SW480 (cell line): Measurements from ENCODE around the gene TSC22D2.
"Not testable (repeated sequence)": the region's sequence is repeated elsewhere in the genome, so short reads cannot be mapped to it uniquely, and the experiment has no call there.

Source experiments
- DNase-seq: peaks from one replicate; pipeline ENCODE4 v3.0.0-alpha.2; 2016; ENCODE audit warnings: low spot score

Gene TSC22D2

DNA sequence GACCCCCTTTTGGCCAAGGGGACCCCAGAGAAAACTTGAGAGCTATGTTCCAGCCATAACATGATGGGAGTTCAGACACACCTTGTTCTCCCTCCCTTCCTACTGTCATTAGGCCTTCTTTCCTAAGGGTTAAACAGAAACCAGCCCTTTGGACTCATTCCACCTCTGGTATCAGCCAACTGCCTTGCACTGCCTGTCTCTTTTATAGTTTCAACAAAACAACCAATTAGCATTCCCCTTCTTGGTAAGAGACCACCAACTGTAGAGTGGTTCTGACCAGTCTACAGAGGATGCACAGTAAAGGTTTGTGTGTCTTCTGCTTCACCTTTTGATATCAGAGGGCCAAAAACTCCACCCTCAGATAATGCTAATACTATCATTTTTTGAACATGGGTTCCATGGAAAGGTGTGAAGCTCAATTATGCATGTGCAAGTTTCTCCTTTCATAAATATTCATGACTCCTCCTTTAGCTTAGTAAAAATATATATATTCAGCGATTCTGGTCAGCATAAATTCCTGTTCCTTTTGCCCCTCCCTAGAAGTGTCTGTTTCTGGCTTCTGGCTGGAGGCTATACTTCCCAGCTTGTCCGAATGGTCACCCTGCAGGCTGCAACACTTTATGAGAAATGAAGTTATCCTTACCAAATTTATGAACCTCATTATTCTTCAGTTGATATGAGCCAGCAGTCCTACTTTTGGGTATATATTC is 82.3 kb downstream of the TSC22D2 start:
- DNase-seq, result no peak

DNA sequence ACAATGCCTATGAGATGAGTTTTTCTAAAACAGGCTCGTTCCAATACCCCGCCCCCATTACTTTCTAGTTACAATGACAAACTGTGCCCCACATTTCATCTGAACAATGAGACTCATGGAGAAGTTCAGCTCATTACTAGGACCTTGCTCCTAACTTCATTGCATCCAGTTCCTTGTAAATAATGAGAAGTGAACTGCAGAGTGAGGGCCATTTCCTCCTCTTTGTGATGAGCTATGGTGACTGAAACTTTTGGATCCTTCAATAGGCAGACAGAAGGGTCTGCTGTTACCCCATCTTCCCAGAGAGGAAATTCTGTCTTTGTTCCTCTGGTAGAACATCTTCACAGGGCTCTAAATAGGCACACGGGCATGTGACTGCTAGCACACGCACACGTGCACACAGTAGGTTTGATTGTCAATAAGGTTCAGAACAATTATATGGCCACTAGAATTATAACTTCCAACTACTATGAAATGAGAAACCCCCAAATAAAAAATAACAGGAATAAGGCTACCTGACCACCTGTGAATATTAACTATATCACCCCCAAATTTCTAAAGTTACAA is 86.4 kb downstream of the TSC22D2 start:
- no peak for DNase-seq

DNA sequence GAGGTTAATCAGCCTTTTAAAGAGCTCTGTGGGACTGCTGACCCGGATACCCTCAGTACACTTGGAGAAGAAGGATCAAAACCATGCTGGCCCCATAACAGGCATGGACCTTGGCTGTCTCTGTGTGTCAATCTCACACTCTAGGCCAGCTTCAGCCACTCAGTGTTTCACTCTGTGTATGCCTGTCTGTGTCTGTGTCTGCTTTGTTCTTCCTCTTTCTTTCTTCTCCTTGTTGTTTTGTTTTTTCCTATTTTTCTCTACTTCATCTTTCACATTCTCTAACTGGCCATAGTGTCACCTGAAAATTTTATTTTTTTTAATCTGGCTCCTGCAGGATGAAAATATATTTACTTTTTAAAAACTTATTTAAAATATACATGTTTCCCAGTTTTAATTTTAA is 87.1 kb downstream of the TSC22D2 start:
- no peak for DNase-seq

DNA sequence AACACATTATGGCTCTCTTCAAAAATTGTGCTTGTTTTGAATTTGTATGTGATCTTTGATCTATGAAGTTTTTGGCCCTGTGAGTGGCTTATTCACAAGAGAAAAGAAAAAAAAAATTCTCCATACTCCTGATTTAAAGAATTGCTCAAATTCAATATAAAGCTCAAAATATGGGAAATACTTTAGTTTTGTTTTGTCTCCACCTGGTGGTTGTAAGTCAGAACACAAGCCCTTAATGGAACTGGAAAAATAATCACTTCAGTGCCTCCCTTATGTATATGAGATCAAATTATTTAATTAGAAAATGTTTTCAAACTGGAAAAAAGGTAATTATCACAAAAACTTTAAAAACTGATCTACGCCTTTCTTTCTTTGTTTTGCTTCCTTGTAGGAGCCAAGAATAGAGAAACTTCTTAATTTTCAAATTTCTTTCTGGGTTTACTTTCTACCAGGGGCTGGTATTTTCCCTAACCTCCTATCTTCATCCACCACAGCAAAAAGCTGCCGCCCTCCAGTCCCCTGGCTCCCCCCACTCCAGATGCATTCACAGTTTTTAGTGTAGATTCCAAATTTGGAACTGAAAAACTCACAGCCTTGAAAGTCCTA is 87.6 kb downstream of the TSC22D2 start:
- peak; percentile 36 for DNase-seq

GRCh38 chr3:150497956-150498355 is 89.9 kb downstream of the TSC22D2 start:
- DNase-seq, result peak; percentile 23

- not testable (repeated sequence) for DNase-seq
These were observed 92.9 kb downstream of the TSC22D2 start for GRCh38 chr3:150500960-150501359.

GRCh38 chr3:150503402-150504099 is 95.5 kb downstream of the TSC22D2 start:
- no peak for DNase-seq

GRCh38 chr3:150504483-150504882 is 96.4 kb downstream of the TSC22D2 start:
- no peak for DNase-seq

GRCh38 chr3:150508401-150508800 is 100.3 kb downstream of the TSC22D2 start:
- DNase-seq, result no peak

- no peak for DNase-seq
These were observed 101.7 kb downstream of the TSC22D2 start for GRCh38 chr3:150509780-150510179.

DNA sequence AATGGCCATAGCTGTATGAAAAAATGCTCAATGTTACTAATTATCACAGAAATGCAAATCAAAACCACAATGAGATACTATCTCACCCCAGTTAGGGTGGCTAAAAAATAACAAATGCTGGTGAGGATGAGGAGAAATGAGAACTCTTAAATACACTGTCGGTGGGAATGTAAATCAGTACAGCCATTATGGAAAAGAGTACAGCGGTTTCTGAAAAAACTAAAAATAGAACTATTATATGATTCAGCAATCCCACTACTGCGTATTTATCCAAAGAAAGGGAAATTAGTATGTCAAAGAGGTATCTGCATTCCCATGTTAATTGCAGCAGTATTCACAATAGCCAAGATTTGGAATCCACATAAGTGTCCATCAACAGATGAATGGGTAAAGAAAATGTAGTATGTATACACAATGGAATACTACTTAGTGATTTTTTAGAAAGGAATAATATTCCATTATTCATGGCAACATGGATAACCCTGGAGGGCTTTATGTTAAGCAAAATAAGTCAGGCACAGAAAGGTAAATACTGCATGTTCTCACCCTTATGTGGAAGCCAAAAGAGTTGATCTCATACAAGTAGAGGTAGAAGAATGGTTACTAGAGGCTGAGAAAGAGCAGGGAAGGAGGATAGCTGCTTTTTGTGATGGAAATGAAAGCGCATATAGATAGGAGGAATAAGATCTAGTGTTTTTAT is 103.2 kb downstream of the TSC22D2 start:
- no peak for DNase-seq

- DNase-seq, result no peak
These were observed 107.1 kb downstream of the TSC22D2 start for GRCh38 chr3:150515210-150515609.
